Epithelial cell of proximal tubule (primary cell): ENCODE results near the gene TTC4. TPM values are rescaled to one million over a fixed set of nuclear protein-coding genes. Genes with fewer than 3 reads are reported as not detected.
A peak's percentile ranks its signal among the peaks of the same experiment; 100 is the strongest.

Source experiments
- DNase-seq: peaks from one replicate; pipeline ENCODE4 v3.0.0-alpha.2; 2011; ENCODE audit warnings: low read depth
- H3K4me3 ChIP-seq: 2 replicates; pipeline ENCODE4 v1.5.1; 2011; ENCODE audit warnings: low read depth, mild to moderate bottlenecking, low read length
- CTCF ChIP-seq: conservative IDR thresholded peaks from 2 replicates; pipeline ENCODE4 v1.5.1; 2012; ENCODE audit warnings: low read depth, mild to moderate bottlenecking, low read length
- total RNA-seq: library from RNA; depleted of rRNA; stranded (reverse); fragments of >200 nt; gene quantifications from 2 replicates; pipeline ENCODE4 v1.2.3, GENCODE V29; 2015

Gene TTC4
- total RNA-seq, 1 donor from 2014 or later = 23.1 TPM

- no peak for TF ChIP-seq CTCF
- no peak overlapping the region for H3K4me3 ChIP-seq
- no peak for DNase-seq
Measured at GRCh38 chr1:54788459-54788858, 72.8 kb downstream of the TTC4 start.

- DNase-seq = no peak
- H3K4me3 ChIP-seq = no peak overlapping the region
- peak; percentile 90 for TF ChIP-seq CTCF
Measured at GRCh38 chr1:54791880-54792522, 76.3 kb downstream of the TTC4 start.

Other genes starting within 250 kb of the TTC4 start
- 0.86 and 1.3 TPM in 2 replicates for gene ACOT11, start 167.6 kb upstream of the TTC4 start, total RNA-seq
- not detected in 2 replicates for gene FAM151A, start 92.3 kb upstream of the TTC4 start, total RNA-seq
- not detected in 2 replicates for gene MROH7, start 74.1 kb upstream of the TTC4 start, total RNA-seq
- 5.1 and 5.4 TPM in 2 replicates for gene PARS2, start 48.7 kb downstream of the TTC4 start, total RNA-seq
- 1.9 and 4.3 TPM in 2 replicates for gene TTC22, start 85.5 kb downstream of the TTC4 start, total RNA-seq
- 258 and 494 TPM in 2 replicates for gene DHCR24, start 171.3 kb downstream of the TTC4 start, total RNA-seq